ENCODE measurements around the gene PIGU. TPM values are rescaled to one million over a fixed set of nuclear protein-coding genes. Genes with fewer than 3 reads are reported as not detected.

Gene PIGU
- total and polyA plus RNA-seq, 2 of the 13 experiments (the other 11 are each of a cell fraction or from before 2014, with no cell fraction given), result 45.5 to 231 TPM

- TF ChIP-seq TRAFD1 (CRISPR knock-in tag; IDR thresholded peaks at IDR 0.05; ENCODE audit: borderline replicate concordance), result 0 out of 2 replicates have a peak, but pooled peaks have one; percentile 52
- TF ChIP-seq HNRNPUL1 (IDR thresholded peaks at IDR 0.05; ENCODE audit: low read depth, low read length), result no peak
- 0 out of 2 replicates have a peak, but pooled peaks have one; percentile 44 for TF ChIP-seq MXD1 (CRISPR knock-in tag; IDR thresholded peaks at IDR 0.05)
- no peak; the same call in 1 of the 2 replicates for TF ChIP-seq PATZ1 (CRISPR knock-in tag; IDR thresholded peaks at IDR 0.05)
- TF ChIP-seq TBX3 (IDR thresholded peaks at IDR 0.05; ENCODE audit: borderline replicate concordance), result no peak
- no peak for TF ChIP-seq TBX2 (CRISPR knock-in tag; IDR thresholded peaks at IDR 0.05; ENCODE audit: borderline replicate concordance)
- TF ChIP-seq ZSCAN20 (CRISPR knock-in tag; IDR thresholded peaks at IDR 0.05; ENCODE audit: borderline replicate concordance), result no peak
- peak; percentile 47 for TF ChIP-seq YY1 (IDR thresholded peaks at IDR 0.05; ENCODE audit: insufficient read depth, insufficient replicate concordance, low read depth, low read length)
- no peak for TF ChIP-seq NCOA5 (CRISPR knock-in tag; IDR thresholded peaks at IDR 0.05)
- TF ChIP-seq HOMEZ (CRISPR knock-in tag; IDR thresholded peaks at IDR 0.05; ENCODE audit: low read depth), result no peak
- no peak for TF ChIP-seq GMEB1 (CRISPR knock-in tag; IDR thresholded peaks at IDR 0.05; ENCODE audit: borderline replicate concordance)
- TF ChIP-seq FLYWCH1 (CRISPR knock-in tag; IDR thresholded peaks at IDR 0.05), result no peak
- no peak for TF ChIP-seq ZNF510 (CRISPR knock-in tag; IDR thresholded peaks at IDR 0.05; ENCODE audit: low read depth)
- no peak for TF ChIP-seq TAF15 (IDR thresholded peaks at IDR 0.05; ENCODE audit: low read depth, low read length, poor library complexity, severe bottlenecking)
- TF ChIP-seq SNRNP70 (IDR thresholded peaks at IDR 0.05; ENCODE audit: low read depth, low read length), result no peak
- TF ChIP-seq SAP130 (CRISPR knock-in tag; IDR thresholded peaks at IDR 0.05; ENCODE audit: low read depth), result peak; percentile 83
- TF ChIP-seq PHF20 (CRISPR knock-in tag; IDR thresholded peaks at IDR 0.05), result no peak
- TF ChIP-seq ZNF567 (CRISPR knock-in tag; IDR thresholded peaks at IDR 0.05; ENCODE audit: borderline replicate concordance), result 0 out of 2 replicates have a peak, but pooled peaks have one; percentile 63
- peak; percentile 82 for TF ChIP-seq HNRNPH1 (optimal IDR thresholded peaks at IDR 0.05; ENCODE audit: low read depth, low read length)
- TF ChIP-seq NR2F6 (IDR thresholded peaks at IDR 0.05), result no peak
- TF ChIP-seq NR2F6 (CRISPR knock-in tag; IDR thresholded peaks at IDR 0.05), result peak; percentile 52; the same call in 1 of the 2 replicates
- no peak for TF ChIP-seq BRD4 (CRISPR knock-in tag; IDR thresholded peaks at IDR 0.05)
These were observed 153.7 kb downstream of the PIGU start (continued) for GRCh38 chr20:34522969-34523871.
